Thyroid gland (tissue), 4 donors: ENCODE results near the gene DNPH1.

Experiments used
- POLR2A ChIP-seq, 2 donors: fragments of 450-650 bp; IDR thresholded peaks; one replicate each; pipeline ENCODE4 v1.6.1; 2017; ENCODE audit warnings: antibody characterized with exemption in 2 of 2, mild to moderate bottlenecking in 2 of 2, moderate library complexity in 1 of 2
- TF ChIP-seq, protein P1 (sequence below), 6 experiments: fragments of 200-600 bp in 3 of 6; fragments of 450-650 bp in 3 of 6; sonication (generic) in 3 of 6; IDR thresholded peaks; one replicate each; pipeline ENCODE4 v1.5.1; 2016 to 2019; ENCODE audit warnings: antibody characterized with exemption in 6 of 6, mild to moderate bottlenecking in 2 of 6, inconsistent platforms in 1 of 6, moderate library complexity in 1 of 6

DNA sequence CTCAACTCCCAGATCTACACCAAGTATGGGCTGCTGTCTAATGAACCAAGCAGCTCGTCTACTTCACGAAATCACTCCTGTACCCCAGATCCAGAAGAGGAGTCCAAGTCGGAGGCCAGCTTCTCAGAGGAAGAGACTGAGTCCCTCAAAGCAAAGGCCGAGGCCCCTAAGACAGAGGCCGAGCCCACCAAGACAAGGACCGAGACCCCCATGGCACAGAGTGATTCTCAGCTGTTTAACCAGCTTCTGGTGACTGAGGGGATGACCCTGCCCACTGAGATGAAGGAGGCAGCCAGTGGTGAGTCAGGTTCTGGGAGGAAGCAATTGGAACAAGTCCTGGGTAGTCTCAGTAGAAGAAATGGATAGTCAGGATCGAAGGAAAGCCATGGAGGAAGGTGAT lies 41.5 kb downstream of the DNPH1 start:
- TF ChIP-seq, protein P1, sequence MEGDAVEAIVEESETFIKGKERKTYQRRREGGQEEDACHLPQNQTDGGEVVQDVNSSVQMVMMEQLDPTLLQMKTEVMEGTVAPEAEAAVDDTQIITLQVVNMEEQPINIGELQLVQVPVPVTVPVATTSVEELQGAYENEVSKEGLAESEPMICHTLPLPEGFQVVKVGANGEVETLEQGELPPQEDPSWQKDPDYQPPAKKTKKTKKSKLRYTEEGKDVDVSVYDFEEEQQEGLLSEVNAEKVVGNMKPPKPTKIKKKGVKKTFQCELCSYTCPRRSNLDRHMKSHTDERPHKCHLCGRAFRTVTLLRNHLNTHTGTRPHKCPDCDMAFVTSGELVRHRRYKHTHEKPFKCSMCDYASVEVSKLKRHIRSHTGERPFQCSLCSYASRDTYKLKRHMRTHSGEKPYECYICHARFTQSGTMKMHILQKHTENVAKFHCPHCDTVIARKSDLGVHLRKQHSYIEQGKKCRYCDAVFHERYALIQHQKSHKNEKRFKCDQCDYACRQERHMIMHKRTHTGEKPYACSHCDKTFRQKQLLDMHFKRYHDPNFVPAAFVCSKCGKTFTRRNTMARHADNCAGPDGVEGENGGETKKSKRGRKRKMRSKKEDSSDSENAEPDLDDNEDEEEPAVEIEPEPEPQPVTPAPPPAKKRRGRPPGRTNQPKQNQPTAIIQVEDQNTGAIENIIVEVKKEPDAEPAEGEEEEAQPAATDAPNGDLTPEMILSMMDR (IDR thresholded peaks at IDR 0.05) = no peak
- no peak for TF ChIP-seq POLR2A (IDR thresholded peaks at IDR 0.05)
